ENCODE measurements around the gene GCNA.
"Not testable (repeated sequence)": the region's sequence is repeated elsewhere in the genome, so short reads cannot be mapped to it uniquely, and the experiment has no call there.

Gene GCNA

DNA sequence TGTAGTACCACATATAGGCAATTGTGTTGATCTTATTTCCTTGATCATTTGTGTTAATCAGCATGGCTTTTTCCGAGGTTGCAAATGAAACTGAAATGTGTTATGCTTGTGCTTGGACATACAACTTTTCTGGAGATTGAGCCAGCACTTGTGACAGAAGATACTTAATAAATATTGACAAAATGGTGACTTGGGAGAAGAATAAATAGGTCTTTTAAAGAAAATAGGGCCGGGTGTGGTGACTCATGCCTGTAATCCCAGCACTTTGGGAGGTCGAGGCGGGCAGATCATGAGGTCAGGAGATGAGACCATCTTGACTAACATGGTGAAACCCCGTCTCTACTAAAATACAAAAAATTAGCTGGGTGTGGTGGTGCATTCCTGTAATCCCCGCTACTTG, 18.5 kb upstream of the GCNA start:
- DNase-seq = not testable (repeated sequence)

DNA sequence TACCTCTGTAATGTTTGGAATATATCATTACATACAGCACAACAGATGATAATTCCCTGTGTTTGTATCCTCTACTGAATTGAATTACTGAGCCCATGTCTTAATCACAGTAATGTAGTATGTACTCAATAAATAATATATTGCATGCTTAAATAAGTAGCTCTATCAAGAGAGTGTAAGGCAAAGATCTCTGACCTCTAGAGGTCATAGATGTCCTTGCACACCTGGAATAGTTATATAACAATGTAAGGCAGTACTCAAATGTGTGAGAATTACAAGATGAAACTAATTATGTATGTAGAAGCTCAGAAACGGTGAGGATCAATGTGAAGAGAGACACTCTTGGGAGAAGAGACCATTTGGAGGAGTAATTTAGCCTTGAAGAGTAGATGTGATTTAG, 14.3 kb upstream of the GCNA start:
- DNase-seq = no peak

DNA sequence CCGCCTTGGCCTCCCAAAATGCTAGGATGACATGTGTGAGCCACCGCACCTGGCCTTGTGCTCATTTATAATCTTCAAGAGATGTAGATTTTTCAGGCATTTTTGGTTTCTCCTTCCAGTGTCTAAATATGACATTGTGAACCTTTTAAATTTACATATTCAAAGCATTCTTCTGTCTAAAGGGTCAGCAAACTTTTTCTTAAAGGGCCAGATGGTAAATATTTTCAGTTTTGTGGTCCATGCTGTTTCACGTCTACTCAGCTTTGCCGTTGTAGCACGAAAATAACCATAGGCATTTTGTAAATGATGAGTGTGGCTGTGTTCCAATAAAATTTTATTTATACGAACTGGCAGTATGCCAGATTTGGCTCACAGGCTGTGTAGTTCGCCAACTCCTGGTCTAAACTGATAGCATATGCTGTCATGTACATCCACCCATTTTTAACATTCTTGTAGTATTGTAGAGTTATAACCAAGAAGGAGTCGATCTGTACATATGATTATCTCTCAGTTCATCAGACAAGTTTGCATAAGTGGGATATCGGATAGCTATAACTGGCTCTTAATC, 12.7 kb upstream of the GCNA start:
- no peak for DNase-seq

DNA sequence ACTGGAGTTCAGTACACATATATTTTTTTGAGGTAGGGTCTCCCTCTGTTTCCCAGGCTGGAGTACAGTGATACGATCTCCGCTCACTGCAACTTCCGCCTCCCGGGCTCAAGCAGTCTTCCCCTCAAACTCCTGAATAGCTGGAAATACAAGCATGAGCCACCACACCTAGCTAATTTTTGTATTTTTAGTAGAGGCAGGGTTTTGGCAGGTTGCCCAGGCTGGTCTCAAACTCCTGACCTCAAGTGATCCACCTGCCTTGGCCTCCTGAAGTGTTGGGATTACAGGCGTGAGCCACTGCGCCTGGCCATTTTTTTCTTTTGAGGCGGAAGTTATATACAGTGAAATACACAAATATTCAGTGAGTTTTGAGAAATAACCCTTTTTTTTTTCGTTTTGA, 6.8 kb upstream of the GCNA start:
- not testable (repeated sequence) for DNase-seq

DNA sequence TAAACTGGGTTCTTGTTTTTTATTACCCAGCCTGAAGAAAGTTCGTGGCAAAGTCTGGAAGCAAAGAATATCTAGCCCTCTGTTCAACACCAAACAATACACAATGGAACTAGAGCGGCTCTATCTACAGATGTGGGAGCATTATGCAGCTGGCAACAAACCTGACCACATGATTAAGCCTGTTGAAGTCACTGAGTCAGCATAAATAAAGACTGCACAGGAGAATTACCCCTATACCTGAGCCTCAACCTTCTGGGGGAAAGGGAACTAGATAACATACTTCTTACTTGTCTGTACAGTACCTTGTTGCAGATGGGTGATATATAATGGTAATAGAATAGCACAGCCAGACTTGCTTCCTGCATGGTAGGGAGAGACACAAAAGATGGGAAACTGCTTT, 4.6 kb upstream of the GCNA start:
- no peak for DNase-seq

DNA sequence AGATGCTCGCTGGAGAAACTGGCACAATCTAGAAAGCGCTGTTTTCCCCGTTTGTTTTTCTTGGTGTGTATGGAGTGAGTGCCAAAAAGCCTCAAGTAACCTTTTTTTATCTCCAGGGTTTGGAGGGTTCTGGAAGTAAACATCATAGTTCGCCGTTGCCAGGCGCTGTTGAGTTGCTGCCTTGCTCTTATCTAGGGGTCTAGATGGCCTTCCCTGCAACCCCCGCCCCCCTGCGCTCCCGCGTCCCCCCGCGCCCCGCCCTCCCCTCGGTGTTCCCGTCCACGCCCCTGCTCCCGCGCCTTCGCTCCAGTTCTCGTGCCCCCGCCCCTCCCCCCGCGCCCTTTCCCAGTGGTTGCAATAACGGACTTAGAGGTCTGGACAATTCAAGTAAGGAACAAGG, 555 bp upstream of the GCNA start:
- no peak for DNase-seq

DNA sequence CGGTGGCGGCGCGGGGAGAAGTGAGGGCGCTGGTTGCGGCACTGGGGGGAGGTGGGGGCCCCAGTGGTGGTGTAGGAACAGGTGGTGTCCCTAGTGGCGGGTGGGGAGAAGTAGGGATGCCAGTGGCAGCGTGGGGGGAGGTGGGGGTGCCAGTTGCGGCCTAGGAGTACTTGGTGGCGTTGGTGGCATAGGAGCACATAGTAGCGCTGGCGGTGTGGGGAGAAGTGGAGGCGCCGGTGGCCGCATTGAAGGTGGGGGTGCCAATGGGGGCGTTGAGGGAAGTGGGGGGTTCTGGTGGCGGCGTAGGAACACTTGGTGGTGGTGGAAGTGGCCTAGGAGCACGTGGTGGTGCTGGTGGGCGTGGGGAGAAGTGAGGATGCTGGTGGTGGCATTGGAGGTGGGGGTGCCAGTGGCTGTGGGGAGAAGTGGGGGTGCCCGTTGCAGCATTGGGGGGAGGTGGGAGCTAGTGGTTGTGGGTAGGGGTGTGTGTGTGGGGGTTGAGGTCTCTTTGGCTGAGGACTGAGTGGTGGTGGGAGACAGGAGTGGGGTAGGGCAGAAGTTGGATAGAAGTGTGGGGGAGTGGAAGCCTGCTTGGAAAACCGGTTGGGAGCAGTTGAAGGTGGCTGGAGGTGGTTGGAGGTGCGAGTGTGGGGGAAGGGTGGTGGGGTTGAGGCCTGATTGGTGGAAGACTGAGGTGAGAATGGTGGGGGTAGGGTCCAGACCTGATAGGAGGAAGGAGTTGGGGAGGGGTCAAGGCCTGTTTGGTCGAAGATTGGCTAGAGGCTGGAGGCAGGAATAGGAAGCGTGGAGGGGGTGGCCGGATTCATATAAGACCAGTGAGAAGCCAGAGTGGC, 1.1 kb downstream of the GCNA start:
- no peak for DNase-seq

DNA sequence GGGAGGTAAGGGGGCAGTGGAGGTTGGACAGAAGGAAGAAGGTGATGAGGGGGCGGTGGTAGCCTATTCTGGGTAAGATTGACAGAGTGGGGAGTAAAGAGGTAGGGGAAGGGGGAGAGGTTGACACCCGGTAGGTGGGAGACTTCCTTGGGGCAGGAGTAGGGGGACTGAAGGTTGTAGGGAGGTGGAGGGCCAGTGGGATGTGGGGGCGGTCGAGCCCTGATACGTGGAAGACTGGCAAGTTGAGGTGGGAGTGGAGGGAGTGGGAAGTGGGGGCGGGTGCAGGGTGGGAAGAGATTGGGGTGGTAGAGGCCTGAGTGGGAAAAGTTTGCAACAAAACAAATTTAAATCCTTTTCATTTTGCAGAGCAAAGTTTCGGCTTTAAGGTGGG, 1.7 kb downstream of the GCNA start:
- DNase-seq = no peak

DNA sequence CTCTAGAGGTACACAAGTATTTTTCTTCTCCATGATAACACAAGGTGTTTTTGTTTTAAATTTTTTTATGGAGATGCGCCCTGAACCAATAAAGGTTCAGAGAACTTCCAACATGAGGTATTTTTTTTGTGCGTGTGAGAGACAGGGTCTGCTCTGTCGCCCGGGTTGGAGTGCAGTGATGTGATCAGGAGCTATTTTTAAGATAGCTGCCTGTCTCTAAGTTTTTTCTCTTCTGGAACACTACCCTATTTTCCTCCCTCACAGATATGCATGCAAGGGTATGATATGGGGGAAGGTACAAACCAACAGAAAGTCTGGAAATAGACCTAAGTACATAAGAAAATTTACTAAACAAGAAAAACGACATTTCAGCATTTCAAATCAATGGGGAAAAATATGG, 3.0 kb downstream of the GCNA start:
- no peak for DNase-seq

DNA sequence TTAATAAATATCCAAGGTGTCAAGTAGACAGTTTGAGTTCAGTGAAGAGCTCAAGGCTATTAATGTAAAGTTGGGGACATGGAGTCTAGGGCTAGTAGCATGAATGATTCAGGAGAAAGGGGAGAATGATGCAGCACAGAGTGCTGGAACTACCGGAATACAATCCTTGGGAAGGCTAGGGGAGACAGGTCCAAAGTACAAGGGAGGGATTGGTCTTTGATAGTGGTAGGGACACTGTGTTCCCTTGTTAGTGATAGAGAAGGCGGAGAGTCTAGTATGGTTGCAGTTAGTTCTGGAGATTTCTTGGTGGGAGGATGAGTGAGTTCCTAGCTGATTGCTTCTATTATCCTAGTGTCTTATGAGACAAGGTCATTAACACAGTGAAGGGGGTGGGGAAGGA, 8.7 kb downstream of the GCNA start:
- no peak for DNase-seq

DNA sequence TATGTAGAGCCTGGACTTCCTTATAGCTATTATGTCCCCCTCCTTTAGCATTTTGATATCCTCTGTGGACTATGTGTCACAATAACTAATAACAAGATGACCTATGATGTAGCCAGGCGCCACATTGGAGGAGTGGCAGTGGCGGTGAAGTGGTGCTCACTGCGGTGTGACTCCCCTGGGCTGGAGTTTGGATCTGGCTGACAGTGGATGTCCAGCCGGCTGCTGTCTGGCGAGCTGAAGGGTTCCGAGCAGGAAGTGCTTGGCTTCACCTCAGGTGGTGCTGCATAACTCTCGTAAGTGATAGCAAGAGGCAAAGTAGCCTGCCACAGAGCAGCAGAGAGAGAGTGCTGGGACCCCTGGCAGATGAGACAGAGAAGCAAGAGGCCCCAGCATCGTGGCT, 15.0 kb downstream of the GCNA start:
- DNase-seq = not testable (repeated sequence)

DNA sequence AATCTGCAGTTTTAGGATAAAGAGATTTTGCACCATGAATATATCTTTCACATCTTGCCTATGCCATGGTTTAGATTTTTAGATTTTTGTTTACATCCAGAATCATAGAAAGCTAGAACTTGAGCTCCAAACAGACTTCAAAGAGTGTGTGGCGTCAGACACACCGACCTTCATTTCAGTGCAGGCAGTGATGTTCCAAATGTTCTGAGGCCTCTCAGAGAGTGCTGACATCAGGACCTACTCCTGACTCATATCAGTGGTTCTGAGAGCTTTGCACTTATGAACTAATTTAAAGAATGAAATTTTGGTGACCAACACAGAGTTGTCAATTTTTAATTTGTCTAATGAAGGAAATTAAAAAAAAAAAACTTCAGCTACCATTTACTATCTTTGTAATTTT, 21.7 kb downstream of the GCNA start:
- DNase-seq = no peak

DNA sequence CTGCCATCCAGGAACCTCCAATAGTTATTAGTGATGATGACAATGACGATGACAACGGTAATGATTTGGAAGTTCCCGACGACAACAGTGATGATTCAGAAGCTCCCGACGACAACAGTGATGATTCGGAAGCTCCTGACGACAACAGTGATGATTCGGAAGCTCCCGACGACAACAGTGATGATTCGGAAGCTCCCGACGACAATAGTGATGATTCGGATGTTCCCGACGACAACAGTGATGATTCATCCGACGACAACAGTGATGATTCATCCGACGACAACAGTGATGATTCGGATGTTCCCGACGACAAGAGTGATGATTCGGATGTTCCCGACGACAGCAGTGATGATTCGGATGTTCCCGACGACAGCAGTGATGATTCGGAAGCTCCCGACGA, 25.4 kb downstream of the GCNA start:
- no peak for DNase-seq

DNA sequence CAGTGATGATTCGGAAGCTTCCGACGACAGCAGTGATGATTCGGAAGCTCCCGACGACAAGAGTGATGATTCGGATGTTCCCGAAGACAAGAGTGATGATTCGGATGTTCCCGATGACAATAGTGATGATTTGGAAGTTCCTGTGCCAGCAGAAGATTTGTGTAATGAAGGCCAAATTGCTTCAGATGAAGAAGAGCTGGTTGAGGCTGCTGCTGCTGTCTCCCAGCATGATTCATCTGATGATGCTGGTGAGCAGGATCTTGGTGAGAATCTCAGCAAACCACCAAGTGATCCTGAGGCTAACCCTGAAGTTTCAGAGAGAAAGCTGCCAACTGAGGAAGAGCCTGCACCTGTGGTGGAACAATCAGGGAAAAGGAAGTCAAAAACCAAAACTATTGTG, 25.9 kb downstream of the GCNA start:
- DNase-seq = no peak

DNA sequence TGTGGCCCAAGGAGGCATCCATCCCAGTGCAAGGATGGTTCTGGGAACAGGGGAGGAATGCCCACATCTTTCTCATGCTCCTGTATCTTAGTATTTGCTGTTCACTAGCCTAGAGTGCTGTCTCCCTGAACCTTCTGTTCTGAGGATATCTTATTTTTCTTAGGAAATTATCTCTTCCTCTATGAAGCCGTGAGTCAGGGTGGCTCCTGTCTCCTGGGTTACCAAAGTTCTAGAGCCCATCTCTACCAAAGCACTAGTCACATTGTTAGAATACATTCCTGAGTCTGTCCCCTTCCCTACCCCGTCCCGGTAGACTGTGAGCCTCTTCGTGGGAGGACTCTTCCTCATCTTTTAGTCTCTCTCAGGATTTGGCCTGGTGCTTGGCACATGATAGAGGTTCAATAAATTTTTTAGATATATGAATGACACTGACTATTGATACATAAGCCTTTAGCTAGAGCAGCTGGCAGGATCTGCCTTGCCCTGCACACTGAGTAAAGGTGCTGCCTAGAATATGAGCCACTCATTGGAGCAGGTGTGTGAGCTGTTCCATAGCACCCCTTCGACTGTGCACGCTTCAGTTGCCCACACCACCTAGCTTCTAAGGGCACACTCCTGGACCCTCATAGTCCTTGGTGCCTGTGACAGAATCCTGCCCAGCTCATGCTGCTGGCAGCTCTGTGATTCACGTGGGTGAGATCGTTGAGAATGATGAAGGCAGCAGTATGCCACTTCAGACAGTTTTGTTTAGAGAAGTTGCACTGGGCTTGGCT, 26.7 kb downstream of the GCNA start:
- no peak for DNase-seq

DNA sequence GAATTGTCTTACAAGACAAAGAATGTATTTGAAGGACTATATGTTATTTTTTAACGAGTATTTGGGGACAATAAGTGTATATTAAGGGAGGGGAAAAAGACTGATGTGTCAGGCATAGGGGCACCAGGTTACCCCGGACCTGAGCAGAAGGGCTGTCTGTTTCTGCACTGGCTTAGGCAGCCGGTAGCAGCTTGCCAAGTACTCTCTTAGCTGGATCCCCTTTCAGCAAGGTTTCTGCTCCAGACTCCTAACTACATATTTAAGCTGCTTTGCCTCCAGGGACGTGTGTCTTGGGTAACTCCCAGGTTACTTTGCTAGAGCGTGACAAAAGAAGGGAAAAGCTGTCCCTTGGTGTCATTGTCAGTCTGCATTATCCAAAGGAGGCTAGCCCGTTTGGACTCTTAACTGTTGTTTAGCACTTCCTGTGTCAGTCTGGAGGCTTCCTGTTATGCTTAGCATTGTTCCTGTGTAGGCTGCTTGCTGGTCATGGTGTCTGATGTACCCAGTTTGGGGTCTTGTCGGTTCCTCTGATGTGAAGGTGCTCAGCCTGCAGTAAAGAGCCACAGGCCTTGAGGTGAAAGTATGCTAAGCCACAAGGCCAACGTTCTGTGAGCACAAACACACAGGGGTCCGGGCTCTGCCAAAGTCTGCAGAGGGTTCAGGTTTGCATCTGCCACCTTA, 28.4 kb downstream of the GCNA start:
- no peak for DNase-seq

DNA sequence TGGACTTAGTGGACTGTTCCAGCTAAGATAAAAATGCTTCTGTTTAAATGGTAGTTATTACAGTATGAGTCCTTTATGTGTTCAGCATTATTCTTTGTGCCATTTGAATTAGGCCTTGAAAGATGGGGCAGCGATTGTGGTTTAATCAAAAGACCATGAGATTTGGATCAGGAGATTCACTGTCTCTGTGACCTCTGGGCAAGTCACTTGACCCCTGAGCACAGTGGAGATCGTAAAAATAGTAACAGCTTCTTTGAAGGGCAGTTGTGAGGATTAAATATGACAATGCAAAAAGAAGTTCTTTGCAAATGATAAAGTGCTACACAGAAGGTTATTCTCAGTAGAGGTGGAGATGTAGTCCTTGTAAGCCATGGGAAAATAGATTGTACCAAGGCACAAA, 29.3 kb downstream of the GCNA start:
- no peak for DNase-seq

DNA sequence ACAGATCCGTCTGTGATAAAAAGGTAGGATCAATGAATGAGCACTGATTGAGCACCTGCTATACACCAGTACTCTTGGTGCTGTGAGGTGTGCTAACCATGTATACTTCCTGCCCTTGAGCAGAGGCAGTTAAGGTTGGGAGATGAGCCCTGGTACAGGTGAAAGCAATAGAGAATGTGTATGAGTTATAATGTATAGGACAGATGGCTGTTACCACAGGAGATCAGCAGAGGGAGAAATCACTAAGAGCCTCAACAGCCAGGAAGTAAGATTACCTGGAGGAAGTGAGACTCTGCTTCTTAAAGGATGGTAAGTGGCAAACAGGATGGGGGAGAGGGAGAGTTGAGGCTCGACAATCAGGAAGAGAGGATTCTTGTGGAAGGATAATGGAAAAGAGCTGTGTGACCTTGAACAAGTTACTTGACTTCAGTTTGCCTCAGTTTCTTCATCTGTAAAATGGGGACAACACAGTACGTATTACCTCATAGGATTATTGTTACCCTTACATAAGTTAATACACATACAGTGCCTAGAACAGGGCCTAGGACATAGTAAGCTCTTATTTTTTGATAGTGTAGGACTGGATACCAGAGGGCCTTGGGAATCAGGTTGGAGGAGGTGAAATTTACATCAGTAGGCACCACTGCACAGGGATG, 31.0 kb downstream of the GCNA start:
- DNase-seq = no peak

DNA sequence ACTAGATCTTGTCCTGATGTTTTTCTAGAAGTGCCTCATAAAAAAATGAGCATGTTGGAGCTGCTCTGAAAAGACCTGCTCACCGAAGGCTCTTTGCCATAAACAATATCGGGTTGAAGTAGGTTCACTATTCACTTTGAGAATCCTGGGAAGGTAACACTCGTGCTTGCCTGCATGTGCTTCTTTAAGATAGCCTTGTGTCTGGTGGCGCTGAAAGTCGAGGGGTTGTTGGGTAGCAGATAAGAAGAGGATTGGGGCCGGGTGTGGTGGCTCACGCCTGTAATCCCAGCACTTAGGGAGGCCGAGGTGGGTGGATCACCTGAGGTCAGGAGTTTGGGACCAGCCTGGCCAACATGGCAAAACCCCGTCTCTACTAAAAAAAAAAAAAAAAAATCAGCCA, 33.5 kb downstream of the GCNA start:
- DNase-seq = not testable (repeated sequence)

DNA sequence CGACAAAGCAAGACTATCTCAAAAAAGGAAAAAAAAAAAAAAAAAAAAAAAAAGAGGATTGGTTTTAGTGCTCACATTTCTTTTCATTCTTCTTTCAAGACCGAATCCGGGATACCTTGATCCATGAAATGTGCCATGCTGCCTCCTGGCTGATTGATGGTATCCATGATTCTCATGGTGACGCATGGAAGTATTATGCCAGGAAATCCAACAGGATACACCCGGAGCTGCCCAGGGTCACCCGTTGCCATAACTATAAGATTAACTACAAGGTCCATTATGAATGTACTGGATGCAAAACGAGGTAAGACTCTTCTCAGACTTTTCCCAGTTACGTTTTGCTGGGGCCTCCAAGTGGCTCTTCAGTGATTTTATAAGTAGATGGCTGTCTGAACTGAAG, 34.0 kb downstream of the GCNA start:
- DNase-seq = no peak

DNA sequence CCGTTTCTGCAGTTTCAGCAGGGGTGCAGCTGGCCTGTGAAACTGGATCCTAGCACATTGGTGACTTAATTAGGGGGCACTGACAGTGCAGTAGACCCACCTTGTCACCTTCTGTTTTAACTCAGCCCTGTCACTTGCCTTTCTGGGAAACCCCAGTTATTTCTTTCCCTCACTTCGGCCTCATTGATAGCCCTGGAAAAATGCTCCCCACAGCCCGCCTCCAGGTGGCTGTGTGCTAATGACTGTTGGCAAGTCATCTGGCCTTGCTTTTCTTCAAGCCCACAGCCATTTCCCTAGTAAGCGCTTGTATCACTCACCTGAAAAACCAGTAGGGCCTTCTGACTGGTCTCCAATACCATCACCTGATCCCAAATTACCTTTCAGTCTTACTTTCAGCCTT, 36.8 kb downstream of the GCNA start:
- no peak for DNase-seq

DNA sequence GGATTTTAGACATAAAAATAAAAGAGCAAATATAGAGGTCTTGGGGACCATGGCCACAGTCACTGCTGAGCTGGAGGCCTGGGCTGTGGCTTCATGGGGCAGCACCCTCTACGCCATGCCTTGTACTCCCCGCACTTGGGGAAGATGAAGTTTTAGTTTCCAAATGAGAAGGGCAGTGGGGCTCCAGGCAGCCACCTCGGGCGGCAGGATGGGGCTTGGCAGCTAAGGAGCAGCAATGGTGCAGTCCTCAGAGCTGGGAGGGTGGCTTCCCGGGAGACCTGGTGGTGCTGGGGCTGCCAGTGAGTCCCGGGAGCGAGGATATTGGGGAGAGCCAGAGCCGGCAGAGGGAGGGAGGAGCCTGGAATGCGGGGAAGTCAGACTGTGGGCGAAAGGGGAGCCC, 37.7 kb downstream of the GCNA start:
- DNase-seq = no peak

Data from effector CD8-positive, alpha-beta T cell (primary cell).